ES-I3 (cell line): ENCODE measurements around the gene PDS5A.
A peak's percentile ranks its signal among the peaks of the same experiment; 100 is the strongest.
"Not testable (repeated sequence)": the region's sequence is repeated elsewhere in the genome, so short reads cannot be mapped to it uniquely, and the experiment has no call there.

Source experiments
- H3K36me3 ChIP-seq: 2 replicates; pipeline ENCODE4 v1.6.1; 2013; ENCODE audit warnings: mild to moderate bottlenecking, low read length, control low read depth, moderate library complexity; ENCODE audit not compliant: insufficient read depth
- H3K4me1 ChIP-seq: 2 replicates; pipeline ENCODE4 v1.6.1; 2013; ENCODE audit warnings: mild to moderate bottlenecking, control low read depth, low read length; ENCODE audit not compliant: insufficient read depth
- H3K9ac ChIP-seq: 2 replicates; pipeline ENCODE4 v1.6.1; 2013; ENCODE audit warnings: low read depth, mild to moderate bottlenecking, low read length, moderate library complexity
- H3K9me3 ChIP-seq: 2 replicates; pipeline ENCODE4 v1.6.1; 2013; ENCODE audit warnings: mild to moderate bottlenecking, low read length, moderate library complexity; ENCODE audit not compliant: control insufficient read depth, insufficient read depth

The PDS5A gene

GRCh38 chr4:39976141-39976944, 1.4 kb downstream of the PDS5A start:
- Histone ChIP-seq H3K36me3 (peaks cover 7% of the 10 kb centered on the region; the same call in 1 of the 2 replicates), H3K9ac (peak overlapping the region; percentile 99), H3K4me1 (no peaks in the 10 kb centered on the region; the same call in 1 of the 2 replicates), H3K9me3 (no peaks in the 10 kb centered on the region)

DNA sequence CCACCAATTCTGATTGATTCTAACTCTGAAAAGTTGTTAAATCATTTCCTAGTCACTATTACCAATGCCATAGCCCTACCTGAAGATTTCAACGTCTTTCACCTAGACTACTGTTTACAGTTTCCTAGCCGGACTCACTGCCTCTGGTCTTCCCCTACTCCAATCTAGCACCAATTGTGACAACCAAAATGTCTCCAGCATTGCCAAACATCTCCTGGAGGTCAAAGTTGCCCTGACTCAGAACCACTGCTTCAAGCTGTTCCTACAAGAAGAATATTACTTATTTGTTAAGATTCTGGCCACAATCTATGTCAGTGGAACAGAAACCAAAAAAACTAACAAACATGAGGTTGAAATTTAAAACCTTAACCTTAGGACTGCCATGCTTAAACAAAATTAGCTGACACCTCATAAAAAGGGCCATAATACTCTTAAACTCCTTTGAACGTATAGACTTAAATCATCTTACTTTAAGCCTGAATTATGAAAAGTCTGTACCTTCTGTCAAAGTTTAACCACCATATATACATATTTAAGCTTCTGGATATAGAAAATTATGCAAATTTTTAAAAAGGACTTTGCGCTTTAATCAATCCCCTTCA, 2.1 kb downstream of the PDS5A start:
- Histone ChIP-seq H3K4me1 (peaks cover 3% of the 10 kb centered on the region; the same call in 1 of the 2 replicates), H3K9ac (peak overlapping the region; percentile 99; the same call in 1 of the 2 replicates), H3K36me3 (peaks cover 7% of the 10 kb centered on the region; the same call in 1 of the 2 replicates)

DNA sequence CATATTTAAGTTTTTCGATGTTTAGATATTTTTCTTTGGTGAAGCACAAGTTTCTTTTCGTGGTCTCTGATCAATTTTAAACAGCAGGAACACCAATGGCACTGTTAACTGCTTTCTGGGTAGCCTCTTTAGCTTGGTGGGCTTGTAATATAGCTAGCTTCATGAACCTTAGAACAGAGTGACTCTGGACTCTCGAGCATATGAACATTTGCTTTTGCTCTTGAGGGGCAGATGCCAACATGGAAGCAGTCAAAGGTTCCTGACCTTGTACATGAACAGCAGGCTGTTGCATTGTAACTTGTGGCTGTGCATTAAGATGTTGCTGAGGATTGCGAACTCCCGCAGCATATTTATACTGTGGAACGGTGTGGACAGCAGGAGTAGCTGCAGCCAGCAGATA, 4.7 kb downstream of the PDS5A start:
- not testable (repeated sequence) for H3K9me3 ChIP-seq, H3K36me3 ChIP-seq, H3K9ac ChIP-seq, H3K4me1 ChIP-seq

More for the DNA sequence above, 2.1 kb downstream of the PDS5A start:
- H3K9me3 ChIP-seq: no peaks in the 10 kb centered on the region

DNA sequence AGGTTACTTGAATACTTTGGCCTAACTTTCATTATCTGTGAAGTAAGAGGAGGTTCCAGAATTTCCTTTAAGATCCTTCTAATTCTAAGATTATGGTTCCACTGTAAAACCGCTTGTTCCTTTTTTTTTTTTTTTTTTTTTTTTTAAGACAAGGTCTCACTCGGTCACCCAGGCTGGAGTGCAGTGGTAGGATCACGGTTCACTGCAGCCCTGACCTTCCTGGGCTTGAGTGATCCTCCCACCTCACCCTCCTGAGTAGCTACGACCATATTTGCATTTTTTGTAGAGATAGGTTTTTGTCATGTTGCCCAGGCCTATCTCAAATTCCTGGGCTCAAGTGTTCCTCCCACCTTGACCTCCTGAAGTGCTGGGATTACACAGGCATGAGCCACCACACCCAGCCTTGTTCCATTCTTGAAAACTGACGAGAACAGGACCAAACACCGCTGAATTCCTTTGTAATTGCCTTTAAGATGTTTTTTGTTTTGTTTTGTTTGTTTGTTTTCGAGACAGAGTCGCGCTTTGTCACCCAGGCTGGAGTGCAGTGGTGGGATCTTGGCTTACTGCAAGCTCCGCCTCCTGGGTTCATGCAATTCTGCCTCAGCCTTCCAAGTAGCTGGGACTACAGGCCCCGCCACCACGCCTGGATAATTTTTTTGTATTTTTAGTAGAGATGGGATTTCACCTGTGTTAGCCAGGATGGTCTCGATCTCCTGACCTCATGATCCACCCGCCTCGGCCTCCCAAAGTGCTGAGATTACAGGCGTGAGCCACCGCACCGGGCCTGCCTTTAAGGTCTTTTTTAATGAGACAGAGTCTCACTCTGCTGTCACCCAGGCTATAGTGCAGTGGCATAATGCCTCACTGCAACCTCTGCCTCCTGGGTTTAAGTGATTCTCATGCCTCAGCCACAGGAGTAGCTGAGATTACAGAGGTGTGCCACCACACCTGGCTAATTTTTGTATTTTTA, 6.8 kb downstream of the PDS5A start:
- H3K36me3 ChIP-seq: peaks cover 7% of the 10 kb centered on the region; the same call in 1 of the 2 replicates

DNA sequence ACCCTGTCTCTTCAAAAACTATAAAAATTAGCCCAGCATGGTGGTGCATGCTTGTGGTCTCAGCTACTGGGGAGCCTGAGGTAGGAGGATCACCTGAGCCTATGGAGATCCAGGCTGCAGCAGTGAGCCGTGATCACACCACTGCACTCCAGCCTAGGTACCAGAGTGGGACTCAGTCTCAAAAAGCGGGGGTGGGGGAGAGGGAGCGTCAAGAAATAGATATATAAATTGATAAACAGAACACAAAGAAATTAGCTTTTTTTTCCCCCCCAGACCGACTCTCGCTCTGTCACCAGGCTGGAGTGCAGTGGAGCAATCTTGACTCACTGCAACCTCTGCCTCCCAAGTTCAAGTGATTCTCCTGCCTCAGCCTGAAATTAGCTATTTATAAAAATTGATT, 14.1 kb downstream of the PDS5A start:
- Histone ChIP-seq H3K4me1 (no peaks in the 10 kb centered on the region), H3K9me3 (no peaks in the 10 kb centered on the region), H3K9ac (no peak overlapping the region), H3K36me3 (no peaks in the 10 kb centered on the region)

More for the DNA sequence above, 6.8 kb downstream of the PDS5A start:
- Histone ChIP-seq H3K9me3 (no peaks in the 10 kb centered on the region), H3K9ac (no peak overlapping the region), H3K4me1 (peaks cover 3% of the 10 kb centered on the region; the same call in 1 of the 2 replicates)

GRCh38 chr4:39961311-39961877, 16.3 kb downstream of the PDS5A start:
- no peaks in the 10 kb centered on the region for H3K36me3 ChIP-seq

GRCh38 chr4:39950861-39951481, 26.7 kb downstream of the PDS5A start:
- Histone ChIP-seq H3K9me3 (no peaks in the 10 kb centered on the region), H3K4me1 (0 out of 2 replicates have a peak, but pooled peaks cover 7% of the 10 kb centered on the region), H3K9ac (no peak overlapping the region), H3K36me3 (no peaks in the 10 kb centered on the region; the same call in 1 of the 2 replicates)

More at GRCh38 chr4:39961311-39961877, 16.3 kb downstream of the PDS5A start:
- no peaks in the 10 kb centered on the region for H3K9me3 ChIP-seq
- H3K9ac ChIP-seq: no peak overlapping the region
- no peaks in the 10 kb centered on the region for H3K4me1 ChIP-seq

- H3K9ac ChIP-seq: no peak overlapping the region
- 0 out of 2 replicates have a peak, but pooled peaks cover 7% of the 10 kb centered on the region for H3K4me1 ChIP-seq
- no peaks in the 10 kb centered on the region for H3K36me3 ChIP-seq
- H3K9me3 ChIP-seq: no peaks in the 10 kb centered on the region
Measured at GRCh38 chr4:39947963-39948362, 29.7 kb downstream of the PDS5A start.

- Histone ChIP-seq H3K9ac (no peak overlapping the region), H3K9me3 (no peaks in the 10 kb centered on the region), H3K4me1 (0 out of 2 replicates have a peak, but pooled peaks cover 7% of the 10 kb centered on the region), H3K36me3 (no peaks in the 10 kb centered on the region)
Measured at GRCh38 chr4:39947417-39947816, 30.3 kb downstream of the PDS5A start.

- not testable (repeated sequence) for H3K9ac ChIP-seq, H3K9me3 ChIP-seq, H3K36me3 ChIP-seq, H3K4me1 ChIP-seq
Measured at GRCh38 chr4:39944245-39944644, 33.5 kb downstream of the PDS5A start.

DNA sequence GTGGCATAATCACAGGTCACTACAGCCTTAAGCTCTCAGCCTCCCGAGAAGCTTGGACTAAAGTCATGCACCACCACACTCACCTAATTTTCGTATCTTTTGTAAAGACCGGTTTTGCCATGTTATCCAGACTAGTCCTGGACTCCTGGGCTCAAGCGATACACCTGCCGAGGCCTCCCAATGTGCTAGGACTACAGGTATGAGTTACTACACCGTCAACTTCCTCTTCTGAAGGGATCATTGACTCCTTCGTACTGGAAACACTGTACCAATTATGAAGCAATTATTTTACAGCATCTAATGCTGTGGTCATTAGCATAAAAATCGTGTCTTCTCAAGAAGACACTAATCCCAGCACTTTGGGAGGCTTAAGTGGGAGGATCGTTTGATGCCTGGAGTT, 35.2 kb downstream of the PDS5A start:
- Histone ChIP-seq H3K36me3 (no peaks in the 10 kb centered on the region), H3K4me1 (peaks cover 8% of the 10 kb centered on the region), H3K9ac (no peak overlapping the region), H3K9me3 (no peaks in the 10 kb centered on the region)

DNA sequence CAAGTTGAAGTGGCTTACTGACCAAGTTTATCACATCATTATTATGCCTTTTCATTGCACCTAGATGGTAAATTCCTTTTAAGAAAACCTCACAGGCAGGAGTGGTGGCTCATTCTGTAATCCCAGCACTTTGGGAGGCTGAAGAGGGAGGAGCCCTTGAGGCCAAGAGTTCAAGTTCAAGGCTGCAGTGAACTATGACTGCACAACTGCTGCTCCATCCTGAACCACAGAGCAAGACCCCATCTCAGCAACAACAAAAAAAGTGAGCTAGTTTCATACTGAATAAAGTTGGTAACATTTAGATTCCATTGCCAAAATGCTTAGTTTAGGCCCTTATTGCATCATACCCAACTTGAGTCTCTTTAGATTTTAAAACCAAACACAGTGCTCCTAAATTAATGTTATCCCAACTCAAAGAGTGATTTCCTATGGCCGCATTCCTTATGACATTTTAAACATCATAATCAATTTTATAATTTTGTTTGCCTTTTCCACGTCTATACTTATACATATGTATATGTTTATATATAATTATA, 36.0 kb downstream of the PDS5A start:
- Histone ChIP-seq H3K9ac (no peak overlapping the region), H3K36me3 (no peaks in the 10 kb centered on the region), H3K4me1 (peaks cover 9% of the 10 kb centered on the region), H3K9me3 (no peaks in the 10 kb centered on the region)

GRCh38 chr4:39937683-39938268, 39.9 kb downstream of the PDS5A start:
- no peaks in the 10 kb centered on the region for H3K9me3 ChIP-seq
- H3K36me3 ChIP-seq: no peaks in the 10 kb centered on the region
- peaks cover 13% of the 10 kb centered on the region for H3K4me1 ChIP-seq
- H3K9ac ChIP-seq: no peak overlapping the region
